HS-27A (cell line): Measurements from ENCODE around the gene SLC2A4RG.
"Not testable (repeated sequence)": the region's sequence is repeated elsewhere in the genome, so short reads cannot be mapped to it uniquely, and the experiment has no call there.

Source experiments
- DNase-seq: peaks from one replicate; pipeline ENCODE4 v3.0.0-alpha.2; 2012; ENCODE audit warnings: low read depth, missing footprints

SLC2A4RG gene

GRCh38 chr20:63714858-63715257 is 24.7 kb upstream of the SLC2A4RG start:
- DNase-seq, result no peak

GRCh38 chr20:63718996-63719395 is 20.6 kb upstream of the SLC2A4RG start:
- no peak for DNase-seq

- DNase-seq, result not testable (repeated sequence)
These were observed 16.5 kb upstream of the SLC2A4RG start for GRCh38 chr20:63722967-63723622.

GRCh38 chr20:63730189-63730733 is 9.3 kb upstream of the SLC2A4RG start:
- not testable (repeated sequence) for DNase-seq

GRCh38 chr20:63731410-63731809 is 8.2 kb upstream of the SLC2A4RG start:
- no peak for DNase-seq

- no peak for DNase-seq
These were observed 7.2 kb upstream of the SLC2A4RG start for GRCh38 chr20:63732118-63733095.

- DNase-seq, result no peak
These were observed 6.5 kb upstream of the SLC2A4RG start for GRCh38 chr20:63733117-63733516.

- DNase-seq, result no peak
These were observed 5.9 kb upstream of the SLC2A4RG start for GRCh38 chr20:63733579-63734081.

- DNase-seq, result no peak
These were observed 5.2 kb upstream of the SLC2A4RG start for GRCh38 chr20:63734111-63734945.

- DNase-seq, result no peak
These were observed 4.4 kb upstream of the SLC2A4RG start for GRCh38 chr20:63734946-63735858.

GRCh38 chr20:63735859-63736718 is 3.5 kb upstream of the SLC2A4RG start, which contains the start of gene LIME1:
TSS of gene LIME1 (plus strand) at chr20:63736664. CDS start at chr20:63737550, 886 bp downstream.
- DNase-seq, result no peak

- DNase-seq, result no peak
These were observed 2.5 kb upstream of the SLC2A4RG start for GRCh38 chr20:63736893-63737694.

- no peak for DNase-seq
These were observed 2.0 kb upstream of the SLC2A4RG start for GRCh38 chr20:63737695-63737944.

- no peak for DNase-seq
These were observed 1.5 kb upstream of the SLC2A4RG start for GRCh38 chr20:63737945-63738686.

- DNase-seq, result no peak
These were observed 868 bp upstream of the SLC2A4RG start for GRCh38 chr20:63738687-63739129.

GRCh38 chr20:63740070-63740626 is 572 bp downstream of the SLC2A4RG start:
- no peak for DNase-seq

- peak; percentile 64 for DNase-seq
These were observed 1.2 kb downstream of the SLC2A4RG start for GRCh38 chr20:63740627-63741353.
